PC-3 (cell line): ENCODE measurements around the gene TANC1. TPM values are rescaled to one million over a fixed set of nuclear protein-coding genes. Genes with fewer than 3 reads are reported as not detected.

ENCODE experiments used
- ATAC-seq: fragments of 200-7000 bp; cut with Tn5 transposase; 2 replicates; pipeline ENCODE4 v1.9.1; 2020; ENCODE audit warnings: mild to moderate bottlenecking, moderate library complexity
- BruUV-seq: library from RNA; stranded (reverse); fragments of 400-500 nt; replicated peaks from 2 replicates; lab custom pipeline; 2021; lab: Mats Ljungman, UMichigan
- CTCF ChIA-PET: fragments of 300-600 bp; sonication (Branson Sonifier 250); formaldehyde crosslinking; loops from one replicate; lab custom pipeline; 2022; ENCODE audit warnings: antibody characterized with exemption; lab: Charles Lee
- POLR2A ChIA-PET: fragments of 300-600 bp; sonication (Branson Sonifier 250); formaldehyde crosslinking; loops from one replicate; lab custom pipeline; 2022; ENCODE audit warnings: antibody characterized with exemption; ENCODE audit not compliant: unreplicated experiment; lab: Charles Lee
- DNase-seq: peaks from one replicate; pipeline ENCODE4 v3.0.0-alpha.2; 2015
- H2AFZ ChIP-seq: fragments of 300-600 bp; sonication (generic); 2 replicates; pipeline ENCODE4 v1.6.0; 2016; ENCODE audit warnings: antibody characterized with exemption, low read length
- H3F3A ChIP-seq: fragments of 300-600 bp; sonication (generic); one replicate; pipeline ENCODE4 v1.6.0; 2017; ENCODE audit warnings: antibody characterized with exemption, low read length, control low read depth, mild to moderate bottlenecking; ENCODE audit not compliant: unreplicated experiment
- H3K27ac ChIP-seq: fragments of 300-600 bp; sonication (generic); 2 replicates; pipeline ENCODE4 v1.5.1; 2016; ENCODE audit warnings: mild to moderate bottlenecking, low read length
- H3K27me3 ChIP-seq: fragments of 300-600 bp; sonication (generic); 2 replicates; pipeline ENCODE4 v1.6.1; 2016; ENCODE audit warnings: low read length, mixed read lengths
- H3K36me3 ChIP-seq: fragments of 300-600 bp; sonication (generic); 2 replicates; pipeline ENCODE4 v1.6.1; 2016; ENCODE audit warnings: low read depth, mixed run types, low read length, mixed read lengths
- H3K4me1 ChIP-seq: fragments of 300-600 bp; sonication (generic); 2 replicates; pipeline ENCODE4 v1.5.1; 2016; ENCODE audit warnings: low read length; ENCODE audit not compliant: insufficient read depth
- H3K4me2 ChIP-seq: fragments of 300-600 bp; sonication (generic); 2 replicates; pipeline ENCODE4 v1.6.0; 2016; ENCODE audit warnings: low read length
- H3K4me3 ChIP-seq: fragments of 300-600 bp; sonication (generic); 2 replicates; pipeline ENCODE4 v1.5.1; 2016; ENCODE audit warnings: mild to moderate bottlenecking, low read length, mixed read lengths
- H3K79me2 ChIP-seq: fragments of 300-600 bp; sonication (generic); 2 replicates; pipeline ENCODE4 v1.6.1; 2017; ENCODE audit warnings: low read length, mixed read lengths
- H3K9ac ChIP-seq: fragments of 300-600 bp; sonication (generic); 2 replicates; pipeline ENCODE4 v1.6.0; 2016; ENCODE audit warnings: mild to moderate bottlenecking, low read length
- H3K9me2 ChIP-seq: fragments of 300-600 bp; sonication (generic); replicated peaks from 2 replicates; pipeline ENCODE4 v1.6.1; 2016; ENCODE audit warnings: mixed run types, low read length, mixed read lengths
- H3K9me3 ChIP-seq: fragments of 300-600 bp; sonication (generic); 2 replicates; pipeline ENCODE4 v1.6.1; 2016; ENCODE audit warnings: low read length, mixed read lengths
- H4K20me1 ChIP-seq: fragments of 300-600 bp; sonication (generic); 2 replicates; pipeline ENCODE4 v1.6.1; 2016; ENCODE audit warnings: low read length, mixed read lengths
- EZH2 ChIP-seq: fragments of 300-600 bp; sonication (generic); IDR thresholded peaks from one replicate; pipeline ENCODE4 v1.6.1; 2017; ENCODE audit warnings: antibody characterized with exemption, mild to moderate bottlenecking, low read length; ENCODE audit not compliant: unreplicated experiment
- EZH2phosphoT487 ChIP-seq: fragments of 300-600 bp; sonication (generic); IDR thresholded peaks from 2 replicates; pipeline ENCODE4 v1.6.1; 2018; ENCODE audit warnings: mild to moderate bottlenecking, antibody characterized with exemption, low read length, borderline replicate concordance
- intact Hi-C: fragments of 100-400 bp; cut with micrococcal nuclease; formaldehyde crosslinking; loops from 2 replicates; pipeline ENCODE4 v1.9.0; 2023
- total RNA-seq: library from RNA; depleted of rRNA; stranded (reverse); fragments of >200 nt; gene quantifications from 2 replicates; pipeline ENCODE4 v1.2.3, GENCODE V29; 2014
- TF ChIP-seq, protein P1 (sequence below): fragments of 300-600 bp; sonication (generic); conservative IDR thresholded peaks from 2 replicates; pipeline ENCODE4 v1.5.1; 2017; ENCODE audit warnings: antibody characterized with exemption, low read depth, mild to moderate bottlenecking, low read length

TANC1 gene
- total RNA-seq, 1 experiment from 2014 or later: 17.6 TPM

DNA sequence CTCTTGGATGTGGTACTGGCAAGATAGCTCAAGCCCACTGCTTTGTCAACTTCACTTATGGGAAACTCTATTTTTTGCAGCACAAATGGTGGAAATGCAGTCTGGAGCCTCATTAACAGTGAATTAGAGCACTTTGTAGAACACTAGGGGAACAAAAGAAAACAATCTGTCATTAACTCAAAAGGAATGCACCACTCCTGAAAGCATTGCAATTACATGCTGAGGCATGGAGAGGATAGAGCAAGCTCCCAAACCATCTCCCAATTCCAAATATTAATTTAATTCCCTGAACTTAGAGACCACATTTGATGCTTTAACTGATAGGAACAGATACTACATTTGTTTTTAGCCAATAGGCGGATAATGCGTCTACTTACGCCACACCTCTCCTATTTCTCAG, 32.8 kb upstream of the TANC1 start:
- ChIA-PET CTCF (no interaction called here), POLR2A (no interaction called here)
- Histone ChIP-seq H2AFZ (no peak overlapping the region), H3K9me3 (no peaks in the 10 kb centered on the region), H3K36me3 (no peaks in the 10 kb centered on the region), H3K4me2 (no peak overlapping the region), H3F3A (no peaks in the 10 kb centered on the region), H3K9me2 (no peaks in the 10 kb centered on the region), H3K4me1 (peaks cover 18% of the 10 kb centered on the region; the same call in 1 of the 2 replicates), H3K79me2 (no peaks in the 10 kb centered on the region), H3K27ac (no peak overlapping the region), H3K4me3 (no peak overlapping the region), H3K9ac (no peak overlapping the region), H3K27me3 (no peaks in the 10 kb centered on the region), H4K20me1 (no peaks in the 10 kb centered on the region)
- TF ChIP-seq, protein P1, sequence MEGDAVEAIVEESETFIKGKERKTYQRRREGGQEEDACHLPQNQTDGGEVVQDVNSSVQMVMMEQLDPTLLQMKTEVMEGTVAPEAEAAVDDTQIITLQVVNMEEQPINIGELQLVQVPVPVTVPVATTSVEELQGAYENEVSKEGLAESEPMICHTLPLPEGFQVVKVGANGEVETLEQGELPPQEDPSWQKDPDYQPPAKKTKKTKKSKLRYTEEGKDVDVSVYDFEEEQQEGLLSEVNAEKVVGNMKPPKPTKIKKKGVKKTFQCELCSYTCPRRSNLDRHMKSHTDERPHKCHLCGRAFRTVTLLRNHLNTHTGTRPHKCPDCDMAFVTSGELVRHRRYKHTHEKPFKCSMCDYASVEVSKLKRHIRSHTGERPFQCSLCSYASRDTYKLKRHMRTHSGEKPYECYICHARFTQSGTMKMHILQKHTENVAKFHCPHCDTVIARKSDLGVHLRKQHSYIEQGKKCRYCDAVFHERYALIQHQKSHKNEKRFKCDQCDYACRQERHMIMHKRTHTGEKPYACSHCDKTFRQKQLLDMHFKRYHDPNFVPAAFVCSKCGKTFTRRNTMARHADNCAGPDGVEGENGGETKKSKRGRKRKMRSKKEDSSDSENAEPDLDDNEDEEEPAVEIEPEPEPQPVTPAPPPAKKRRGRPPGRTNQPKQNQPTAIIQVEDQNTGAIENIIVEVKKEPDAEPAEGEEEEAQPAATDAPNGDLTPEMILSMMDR: no peak
- TF ChIP-seq EZH2phosphoT487 (no peak), EZH2 (no peak)
- intact Hi-C loops: no loop called here
- no TSS peak for BruUV-seq
- ATAC-seq (no peak), DNase-seq (no peak)

DNA sequence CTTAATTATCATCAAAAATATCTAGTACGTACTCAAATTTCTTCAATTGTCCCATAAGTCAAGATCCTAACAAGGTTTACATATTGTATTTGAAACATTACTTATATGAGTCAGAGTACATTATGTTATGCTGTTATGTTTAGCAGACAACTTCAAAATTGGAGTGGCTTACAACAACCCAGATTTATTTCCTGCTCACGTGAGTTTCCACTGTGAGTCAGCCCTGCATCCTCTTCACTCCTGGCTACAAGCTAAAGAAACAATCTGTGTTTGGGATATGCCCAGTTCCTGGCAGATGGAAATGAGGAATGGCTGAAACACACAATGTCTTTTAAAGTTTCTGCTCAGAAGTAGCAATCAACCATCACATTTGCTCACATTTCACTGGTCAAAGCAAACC, 31.5 kb upstream of the TANC1 start:
- intact Hi-C loops: no loop called here
- Histone ChIP-seq H3K4me3 (no peak overlapping the region), H3K9ac (no peak overlapping the region), H3F3A (no peaks in the 10 kb centered on the region), H3K79me2 (no peaks in the 10 kb centered on the region), H3K9me3 (no peaks in the 10 kb centered on the region), H3K4me2 (0 out of 2 replicates have a peak overlapping the region, but pooled peaks have one; percentile 3), H2AFZ (no peak overlapping the region), H3K27ac (no peak overlapping the region), H3K27me3 (no peaks in the 10 kb centered on the region), H3K36me3 (no peaks in the 10 kb centered on the region), H4K20me1 (no peaks in the 10 kb centered on the region), H3K9me2 (no peaks in the 10 kb centered on the region), H3K4me1 (peaks cover 9% of the 10 kb centered on the region; the same call in 1 of the 2 replicates)
- POLR2A ChIA-PET: no interaction called here
- BruUV-seq: no TSS peak
- CTCF ChIA-PET: no interaction called here
- TF ChIP-seq, protein P1: no peak
- TF ChIP-seq EZH2phosphoT487 (no peak), EZH2 (no peak)
- ATAC-seq (peak; percentile 89), DNase-seq (peak; percentile 67)

DNA sequence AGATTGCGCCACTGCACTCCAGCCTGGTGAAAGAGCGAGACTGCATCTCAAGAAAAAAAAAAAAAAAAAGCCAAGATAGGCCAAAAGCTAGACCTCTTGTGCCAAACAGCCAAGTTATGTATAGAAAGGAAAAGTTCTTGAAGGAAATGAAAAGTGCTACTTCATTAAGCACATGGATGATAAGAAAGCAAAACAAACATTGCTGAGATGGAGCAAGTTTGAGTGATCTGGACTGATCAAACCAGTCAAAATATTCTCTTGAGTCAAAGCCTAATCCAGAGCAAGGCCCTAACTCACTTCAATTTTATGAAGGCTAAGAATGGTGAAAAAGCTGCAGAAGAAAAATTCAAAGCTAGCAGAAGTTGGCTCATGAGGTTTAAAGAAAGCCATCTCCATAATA, 28.1 kb upstream of the TANC1 start:
- ChIA-PET POLR2A (no interaction called here), CTCF (no interaction called here)
- no TSS peak for BruUV-seq
- no peaks in the 10 kb centered on the region for H3K9me3 ChIP-seq
- H3K9ac ChIP-seq: no peak overlapping the region
- TF ChIP-seq EZH2 (no peak), EZH2phosphoT487 (no peak)
- no peaks in the 10 kb centered on the region for H3F3A ChIP-seq
- H3K27ac ChIP-seq: no peak overlapping the region
- no peak overlapping the region for H3K4me3 ChIP-seq
- ATAC-seq (no peak), DNase-seq (no peak)
- H3K27me3 ChIP-seq: no peaks in the 10 kb centered on the region
- no peaks in the 10 kb centered on the region for H4K20me1 ChIP-seq
- H3K4me2 ChIP-seq: no peak overlapping the region
- intact Hi-C loops: no loop called here
- no peak overlapping the region for H2AFZ ChIP-seq
- H3K9me2 ChIP-seq: no peaks in the 10 kb centered on the region
- H3K79me2 ChIP-seq: no peaks in the 10 kb centered on the region
- H3K4me1 ChIP-seq: peaks cover 9% of the 10 kb centered on the region; the same call in 1 of the 2 replicates
- no peaks in the 10 kb centered on the region for H3K36me3 ChIP-seq
